Activated CD4-positive, alpha-beta T cell treated with anti-CD3 and anti-CD28 coated beads, Interleukin-2, amount 10 ng/mL, durations not matched to agents 7 days and 5 days (primary cell): ENCODE results near the gene IQCH. TPM values are rescaled to one million over a fixed set of nuclear protein-coding genes. Genes with fewer than 3 reads are reported as not detected.

Experiments
- total RNA-seq, 2 experiments: library from RNA; stranded (reverse); gene quantifications; one replicate each; pipeline ENCODE4 v1.2.3, GENCODE V29; 2021

The IQCH gene
- total RNA-seq, 2 experiments from 2014 or later, result 0.77 to 0.89 TPM

Other genes with a start within 250 kb of the IQCH start
- gene SMAD3, start 189.2 kb upstream of the IQCH start, total RNA-seq, result 10 to 100 TPM; 81.6 to 83.9 TPM
- gene AAGAB, start 125 bp upstream of the IQCH start, total RNA-seq, result 10 to 100 TPM; 45.3 to 46.7 TPM